A673 (cell line): Measurements from ENCODE around the gene LMOD3. TPM values are rescaled to one million over a fixed set of nuclear protein-coding genes. Genes with fewer than 3 reads are reported as not detected.

Source experiments
- BruUV-seq: library from RNA; stranded (reverse); fragments of 400-500 nt; replicated peaks from 2 replicates; lab custom pipeline; 2021; lab: Mats Ljungman, UMichigan
- CTCF ChIA-PET: fragments of 300-600 bp; sonication (Branson Sonifier 250); formaldehyde crosslinking; loops from one replicate; lab custom pipeline; 2022; ENCODE audit warnings: antibody characterized with exemption; lab: Charles Lee
- POLR2A ChIA-PET: fragments of 300-600 bp; sonication (Branson Sonifier 250); formaldehyde crosslinking; loops from one replicate; lab custom pipeline; 2022; ENCODE audit warnings: antibody characterized with exemption; ENCODE audit not compliant: low non-redundant PET; lab: Charles Lee
- DNase-seq: peaks from one replicate; pipeline ENCODE4 v3.0.0-alpha.2; 2015; ENCODE audit warnings: low spot score
- H3K27ac ChIP-seq: fragments of 200-600 bp; sonication (generic); 2 replicates; pipeline ENCODE4 v1.5.1; 2016; ENCODE audit warnings: mixed run types, low read depth, mild to moderate bottlenecking, mixed read lengths, antibody characterized with exemption, low read length; ENCODE audit not compliant: poor library complexity, severe bottlenecking
- H3K27me3 ChIP-seq: fragments of 200-600 bp; sonication (generic); replicated peaks from 2 replicates; pipeline ENCODE4 v1.6.1; 2017; ENCODE audit warnings: mixed run types, low read depth, mild to moderate bottlenecking, mixed read lengths, antibody characterized with exemption, low read length; ENCODE audit not compliant: insufficient read depth, poor library complexity
- H3K36me3 ChIP-seq: fragments of 200-600 bp; sonication (generic); 2 replicates; pipeline ENCODE4 v1.6.1; 2016; ENCODE audit warnings: mixed run types, mild to moderate bottlenecking, mixed read lengths, antibody characterized with exemption, low read length; ENCODE audit not compliant: insufficient read depth, poor library complexity, severe bottlenecking
- H3K4me1 ChIP-seq: fragments of 200-600 bp; sonication (generic); 2 replicates; pipeline ENCODE4 v1.6.1; 2017; ENCODE audit warnings: mixed run types, mild to moderate bottlenecking, mixed read lengths, antibody characterized with exemption, low read length; ENCODE audit not compliant: insufficient read depth, poor library complexity, severe bottlenecking
- H3K4me3 ChIP-seq: fragments of 200-600 bp; sonication (generic); 2 replicates; pipeline ENCODE4 v1.5.1; 2016; ENCODE audit warnings: low read depth, mixed run types, mild to moderate bottlenecking, mixed read lengths, low read length; ENCODE audit not compliant: poor library complexity, severe bottlenecking
- H3K9me3 ChIP-seq: fragments of 200-600 bp; sonication (generic); 2 replicates; pipeline ENCODE4 v1.6.1; 2016; ENCODE audit warnings: mixed run types, low read depth, mild to moderate bottlenecking, mixed read lengths, antibody characterized with exemption, low read length; ENCODE audit not compliant: poor library complexity, severe bottlenecking
- EZH2 ChIP-seq: fragments of 200-600 bp; sonication (generic); IDR thresholded peaks from 2 replicates; pipeline ENCODE4 v1.6.1; 2017; ENCODE audit warnings: borderline replicate concordance, low read depth, mild to moderate bottlenecking, mixed read lengths, antibody characterized with exemption, low read length; ENCODE audit not compliant: poor library complexity, severe bottlenecking
- intact Hi-C: fragments of 100-400 bp; cut with micrococcal nuclease; formaldehyde crosslinking; loops from one replicate; pipeline ENCODE4 v1.10.0; 2022; ENCODE audit not compliant: unreplicated experiment
- total RNA-seq: library from RNA; stranded (reverse); gene quantifications from 2 replicates; pipeline ENCODE4 v1.2.3, GENCODE V29; 2021
- TF ChIP-seq, protein P1 (sequence below): fragments of 300-800, 200-600 bp; sonication (generic); conservative IDR thresholded peaks from 2 replicates; pipeline ENCODE4 v1.5.1; 2017; ENCODE audit warnings: low read depth, mild to moderate bottlenecking, antibody characterized with exemption, low read length, moderate library complexity, mixed read lengths

LMOD3 gene
- total RNA-seq, 1 experiment from 2014 or later: not detected

- DNase-seq: peak; percentile 88
- peak within 1 kb of the TSS; percentile 55 for H3K27ac ChIP-seq
- peak within 1 kb of the TSS; percentile 64 for H3K4me3 ChIP-seq
- ChIA-PET CTCF (no interaction called here), POLR2A (no interaction called here)
- H3K4me1 ChIP-seq: peaks cover 27% of the 10 kb centered on the region
- BruUV-seq: no TSS peak
- H3K27me3 ChIP-seq: no peaks in the 10 kb centered on the region
- TF ChIP-seq EZH2: no peak
- TF ChIP-seq, protein P1, sequence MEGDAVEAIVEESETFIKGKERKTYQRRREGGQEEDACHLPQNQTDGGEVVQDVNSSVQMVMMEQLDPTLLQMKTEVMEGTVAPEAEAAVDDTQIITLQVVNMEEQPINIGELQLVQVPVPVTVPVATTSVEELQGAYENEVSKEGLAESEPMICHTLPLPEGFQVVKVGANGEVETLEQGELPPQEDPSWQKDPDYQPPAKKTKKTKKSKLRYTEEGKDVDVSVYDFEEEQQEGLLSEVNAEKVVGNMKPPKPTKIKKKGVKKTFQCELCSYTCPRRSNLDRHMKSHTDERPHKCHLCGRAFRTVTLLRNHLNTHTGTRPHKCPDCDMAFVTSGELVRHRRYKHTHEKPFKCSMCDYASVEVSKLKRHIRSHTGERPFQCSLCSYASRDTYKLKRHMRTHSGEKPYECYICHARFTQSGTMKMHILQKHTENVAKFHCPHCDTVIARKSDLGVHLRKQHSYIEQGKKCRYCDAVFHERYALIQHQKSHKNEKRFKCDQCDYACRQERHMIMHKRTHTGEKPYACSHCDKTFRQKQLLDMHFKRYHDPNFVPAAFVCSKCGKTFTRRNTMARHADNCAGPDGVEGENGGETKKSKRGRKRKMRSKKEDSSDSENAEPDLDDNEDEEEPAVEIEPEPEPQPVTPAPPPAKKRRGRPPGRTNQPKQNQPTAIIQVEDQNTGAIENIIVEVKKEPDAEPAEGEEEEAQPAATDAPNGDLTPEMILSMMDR: no peak
- no peaks in the 10 kb centered on the region for H3K9me3 ChIP-seq
- H3K36me3 ChIP-seq: no peaks in the 10 kb centered on the region
- intact Hi-C loops: no loop called here
These were observed 37.8 kb downstream of the LMOD3 start, which contains the start of gene ARL6IP5 for GRCh38 chr3:69084326-69085167. Gene ARL6IP5 (plus strand): TSS chr3:69084937. CDS start chr3:69085048, 111 bp downstream.

GRCh38 chr3:69082805-69083204, 39.6 kb downstream of the LMOD3 start:
- BruUV-seq: no TSS peak

GRCh38 chr3:69082361-69082760, 40.0 kb downstream of the LMOD3 start:
- BruUV-seq: no TSS peak
- TF ChIP-seq EZH2: no peak
- TF ChIP-seq, protein P1: no peak
- intact Hi-C loops: no loop called here
- H3K27me3 ChIP-seq: no peaks in the 10 kb centered on the region
- peaks cover 27% of the 10 kb centered on the region for H3K4me1 ChIP-seq
- H3K36me3 ChIP-seq: no peaks in the 10 kb centered on the region
- H3K9me3 ChIP-seq: no peaks in the 10 kb centered on the region
- no peak for DNase-seq
- ChIA-PET CTCF (no interaction called here), POLR2A (no interaction called here)
- H3K4me3 ChIP-seq: no peak overlapping the region
- H3K27ac ChIP-seq: peak overlapping the region; percentile 41

More at GRCh38 chr3:69082805-69083204, 39.6 kb downstream of the LMOD3 start:
- Histone ChIP-seq H3K4me3 (no peak overlapping the region), H3K9me3 (no peaks in the 10 kb centered on the region), H3K27me3 (no peaks in the 10 kb centered on the region), H3K36me3 (no peaks in the 10 kb centered on the region), H3K4me1 (peaks cover 27% of the 10 kb centered on the region), H3K27ac (peak overlapping the region; percentile 41)
- peak; percentile 53 for DNase-seq
- intact Hi-C loops: no loop called here
- TF ChIP-seq, protein P1: no peak
- no peak for TF ChIP-seq EZH2
- POLR2A ChIA-PET: no interaction called here
- CTCF ChIA-PET: no interaction called here
